Measurements from ENCODE around the gene CDH4. TPM values are rescaled to one million over a fixed set of nuclear protein-coding genes. Genes with fewer than 3 reads are reported as not detected.

The CDH4 gene
- total and polyA plus RNA-seq, 2 donors (not counting 3 experiments of a cell fraction or from before 2014, with no cell fraction given): 0.17 to 0.51 TPM

- Histone ChIP-seq H3K79me2 (ENCODE audit: control insufficient read depth, insufficient read depth, low read length) (no peaks in the 10 kb centered on the region), H3K4me3 (replicated peaks in 1 of 3; ENCODE audit: insufficient read depth in 1 of 3, low read depth in 1 of 3, low read length in 3 of 3) (no peak overlapping the region), H3K27ac (ENCODE audit: insufficient read depth, low read depth, low read length) (no peak overlapping the region), H3K27me3 (ENCODE audit: control insufficient read depth in 2 of 2, insufficient read depth in 2 of 2, low read length in 2 of 2) (peaks cover 22 to 35% of the 10 kb centered on the region in 2 experiments), H4K20me1 (replicated peaks; ENCODE audit: control insufficient read depth, extremely low read depth, insufficient read depth, low read length) (no peaks in the 10 kb centered on the region), H3K9ac (replicated peaks; ENCODE audit: extremely low read depth, insufficient read depth, low read length) (no peak overlapping the region), H3K36me3 (ENCODE audit: control insufficient read depth in 2 of 2, extremely low read depth in 1 of 2, insufficient read depth in 2 of 2, low read length in 2 of 2) (no peaks in the 10 kb centered on the region), H2AFZ (ENCODE audit: low read depth, low read length) (no peak overlapping the region), H3K4me2 (ENCODE audit: insufficient read depth, low read length) (no peak overlapping the region), H3K9me3 (replicated peaks; ENCODE audit: control insufficient read depth, insufficient read depth, low read length) (no peaks in the 10 kb centered on the region), H3K9me1 (replicated peaks; ENCODE audit: control insufficient read depth, extremely low read depth, insufficient read depth, low read length) (no peaks in the 10 kb centered on the region), H3K4me1 (ENCODE audit: control insufficient read depth, extremely low read depth, insufficient read depth, low read length) (no peaks in the 10 kb centered on the region)
- TF ChIP-seq MAX (IDR thresholded peaks at IDR 0.05; ENCODE audit: insufficient read depth, insufficient read length): no peak
- TF ChIP-seq GATA2 (IDR thresholded peaks at IDR 0.05; ENCODE audit: insufficient read depth, insufficient read length, low read depth, low read length): no peak
- TF ChIP-seq POLR2A (IDR thresholded peaks at IDR 0.05; ENCODE audit: low read depth, low read length): no peak
- TF ChIP-seq FOS (IDR thresholded peaks at IDR 0.05; ENCODE audit: borderline replicate concordance, insufficient read depth, low read length): no peak
- no peak for TF ChIP-seq CTCF (IDR thresholded peaks at IDR 0.05; ENCODE audit: extremely low read depth in 1 of 2, insufficient read depth in 1 of 2, low read depth in 1 of 2, low read length in 2 of 2)
- no peak for TF ChIP-seq MYC (IDR thresholded peaks at IDR 0.05; ENCODE audit: low read depth, low read length)
- no peak for TF ChIP-seq POLR2AphosphoS5 (IDR thresholded peaks at IDR 0.05; ENCODE audit: insufficient read depth, low read depth, low read length)
- TF ChIP-seq EZH2 (IDR thresholded peaks at IDR 0.05; ENCODE audit: borderline replicate concordance, low read depth, low read length, severe bottlenecking): no peak
- no peak for TF ChIP-seq JUN (IDR thresholded peaks at IDR 0.05; ENCODE audit: borderline replicate concordance, insufficient read depth, insufficient read length, low read depth)
- FAIRE-seq: no peak
- intact Hi-C loops (cut with micrococcal nuclease): no loop called here
- BruUV-seq (replicated peaks): no TSS peak
- no peak for DNase-seq (ENCODE audit: low read depth, low spot score)
- ChIA-PET CTCF (interaction anchor here (1.6 kb wide), 2 partner anchors 9 to 68 kb away, joined by 4 to 5 read pairs; no protein-coding TSS in a partner anchor), POLR2A (no interaction called here)
- dilution Hi-C loops (cut with MboI; ENCODE audit: extremely low pct_ligation_motif_present, low sequenced_read_pairs): no loop called here
These were observed 1.8 kb downstream of the CDH4 start for GRCh38 chr20:61253640-61254511.

All from endothelial cell of umbilical vein (primary cell).